ENCODE measurements around the gene NRDE2.

NRDE2 gene, protein sequence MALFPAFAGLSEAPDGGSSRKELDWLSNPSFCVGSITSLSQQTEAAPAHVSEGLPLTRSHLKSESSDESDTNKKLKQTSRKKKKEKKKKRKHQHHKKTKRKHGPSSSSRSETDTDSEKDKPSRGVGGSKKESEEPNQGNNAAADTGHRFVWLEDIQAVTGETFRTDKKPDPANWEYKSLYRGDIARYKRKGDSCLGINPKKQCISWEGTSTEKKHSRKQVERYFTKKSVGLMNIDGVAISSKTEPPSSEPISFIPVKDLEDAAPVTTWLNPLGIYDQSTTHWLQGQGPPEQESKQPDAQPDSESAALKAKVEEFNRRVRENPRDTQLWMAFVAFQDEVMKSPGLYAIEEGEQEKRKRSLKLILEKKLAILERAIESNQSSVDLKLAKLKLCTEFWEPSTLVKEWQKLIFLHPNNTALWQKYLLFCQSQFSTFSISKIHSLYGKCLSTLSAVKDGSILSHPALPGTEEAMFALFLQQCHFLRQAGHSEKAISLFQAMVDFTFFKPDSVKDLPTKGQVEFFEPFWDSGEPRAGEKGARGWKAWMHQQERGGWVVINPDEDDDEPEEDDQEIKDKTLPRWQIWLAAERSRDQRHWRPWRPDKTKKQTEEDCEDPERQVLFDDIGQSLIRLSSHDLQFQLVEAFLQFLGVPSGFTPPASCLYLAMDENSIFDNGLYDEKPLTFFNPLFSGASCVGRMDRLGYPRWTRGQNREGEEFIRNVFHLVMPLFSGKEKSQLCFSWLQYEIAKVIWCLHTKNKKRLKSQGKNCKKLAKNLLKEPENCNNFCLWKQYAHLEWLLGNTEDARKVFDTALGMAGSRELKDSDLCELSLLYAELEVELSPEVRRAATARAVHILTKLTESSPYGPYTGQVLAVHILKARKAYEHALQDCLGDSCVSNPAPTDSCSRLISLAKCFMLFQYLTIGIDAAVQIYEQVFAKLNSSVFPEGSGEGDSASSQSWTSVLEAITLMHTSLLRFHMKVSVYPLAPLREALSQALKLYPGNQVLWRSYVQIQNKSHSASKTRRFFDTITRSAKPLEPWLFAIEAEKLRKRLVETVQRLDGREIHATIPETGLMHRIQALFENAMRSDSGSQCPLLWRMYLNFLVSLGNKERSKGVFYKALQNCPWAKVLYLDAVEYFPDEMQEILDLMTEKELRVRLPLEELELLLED

DNA sequence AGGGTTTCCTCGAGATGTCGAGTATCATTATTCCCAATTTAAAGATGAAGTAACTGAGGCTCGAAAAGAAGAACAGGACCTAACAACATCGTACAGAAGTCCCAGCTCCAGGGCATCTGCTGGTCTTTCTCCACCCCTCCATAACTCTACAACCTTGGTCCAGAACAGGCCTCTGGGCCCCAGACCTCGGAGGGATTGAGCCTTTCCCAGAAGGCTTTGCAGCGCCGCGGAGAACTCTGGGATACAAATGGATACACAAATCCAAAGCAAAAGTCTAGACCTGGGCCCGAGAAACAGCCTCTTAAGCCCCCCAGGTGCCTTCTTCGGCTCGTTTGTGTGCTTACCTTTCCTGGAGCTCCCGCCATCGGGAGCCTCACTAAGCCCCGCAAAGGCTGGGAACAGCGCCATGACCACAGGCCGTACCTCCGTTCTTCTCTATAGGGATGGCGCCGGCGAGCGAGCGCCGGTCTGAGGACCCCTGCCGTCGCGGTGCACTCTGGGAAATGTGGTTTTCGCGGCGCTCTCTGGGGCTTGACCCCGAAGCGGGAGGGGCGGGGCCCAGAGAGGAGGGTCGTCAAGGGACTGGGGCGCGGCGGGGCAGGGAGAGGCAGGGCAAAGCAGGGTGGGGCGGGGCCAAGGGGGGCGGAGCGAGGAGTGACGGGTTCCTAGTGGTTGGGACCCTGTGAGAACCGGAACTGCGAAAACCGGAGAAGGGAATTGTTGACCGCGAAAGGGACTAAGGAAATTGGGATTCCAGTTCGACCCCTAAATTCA, at the start of gene NRDE2:
TSS of gene NRDE2 (minus strand) at position 445 of the 774 bp plus-strand sequence. CDS start at position 408, 37 bp downstream.
- Histone ChIP-seq H3K9ac (ENCODE audit: low read length) (peak within 1 kb of the TSS; percentile 46), H3K27ac (ENCODE audit: low read depth, low read length) (peak within 1 kb of the TSS; percentile 36), H3K27me3 (ENCODE audit: control insufficient read depth in 1 of 2, insufficient read depth in 2 of 2, low read length in 2 of 2) (no peaks in the 10 kb centered on the region), H3K4me1 (ENCODE audit: insufficient read depth, low read length) (peaks cover 13% of the 10 kb centered on the region), H3K9me3 (ENCODE audit: low read length) (no peaks in the 10 kb centered on the region), H3K4me3 (ENCODE audit: low read depth in 1 of 2, low read length in 2 of 2) (peak within 1 kb of the TSS; percentile 39 to 89), H3K36me3 (ENCODE audit: insufficient read depth, low read length) (no peaks in the 10 kb centered on the region)

GRCh38 chr14:90381011-90381786, 49.5 kb upstream of the NRDE2 start:
- H3K36me3 ChIP-seq (ENCODE audit: insufficient read depth, low read length) = no peaks in the 10 kb centered on the region
- H3K4me3 ChIP-seq (ENCODE audit: low read depth in 1 of 2, low read length in 2 of 2) = peak overlapping the region in 1 of 2 donors; percentile 82
- no peaks in the 10 kb centered on the region for H3K27me3 ChIP-seq (ENCODE audit: control insufficient read depth in 1 of 2, insufficient read depth in 2 of 2, low read length in 2 of 2)
- peaks cover 34% of the 10 kb centered on the region for H3K4me1 ChIP-seq (ENCODE audit: insufficient read depth, low read length)
- peak overlapping the region; percentile 100 for H3K27ac ChIP-seq (ENCODE audit: low read depth, low read length)
- H3K9ac ChIP-seq (ENCODE audit: low read length) = peak overlapping the region; percentile 77
- no peaks in the 10 kb centered on the region for H3K9me3 ChIP-seq (ENCODE audit: low read length)

DNA sequence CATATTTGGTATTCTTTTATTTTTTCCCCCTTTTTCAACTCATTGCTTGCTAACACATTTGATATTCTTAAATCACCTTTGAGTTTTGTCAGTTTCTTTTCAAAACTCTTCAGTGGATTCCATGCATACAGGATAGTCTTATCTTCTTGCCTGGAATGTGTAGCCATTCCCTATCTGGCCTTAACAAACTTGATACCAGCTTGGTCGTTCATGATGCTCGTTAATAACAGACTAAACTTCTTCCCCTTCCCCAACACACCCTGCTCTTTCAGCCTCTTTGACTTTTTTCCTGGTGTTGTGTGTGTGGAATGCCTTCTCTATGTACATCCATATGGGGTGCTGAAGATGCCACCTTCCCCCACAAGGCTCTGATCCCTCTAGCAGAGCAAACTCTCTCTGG, 47.4 kb upstream of the NRDE2 start:
- no peak overlapping the region for H3K27ac ChIP-seq (ENCODE audit: low read depth, low read length)
- H3K4me1 ChIP-seq (ENCODE audit: insufficient read depth, low read length) = peaks cover 23% of the 10 kb centered on the region
- H3K9me3 ChIP-seq (ENCODE audit: low read length) = no peaks in the 10 kb centered on the region
- H3K27me3 ChIP-seq (ENCODE audit: control insufficient read depth in 1 of 2, insufficient read depth in 2 of 2, low read length in 2 of 2) = no peaks in the 10 kb centered on the region
- H3K9ac ChIP-seq (ENCODE audit: low read length) = no peak overlapping the region
- H3K4me3 ChIP-seq (ENCODE audit: low read depth in 1 of 2, low read length in 2 of 2) = no peak overlapping the region
- H3K36me3 ChIP-seq (ENCODE audit: insufficient read depth, low read length) = no peaks in the 10 kb centered on the region

DNA sequence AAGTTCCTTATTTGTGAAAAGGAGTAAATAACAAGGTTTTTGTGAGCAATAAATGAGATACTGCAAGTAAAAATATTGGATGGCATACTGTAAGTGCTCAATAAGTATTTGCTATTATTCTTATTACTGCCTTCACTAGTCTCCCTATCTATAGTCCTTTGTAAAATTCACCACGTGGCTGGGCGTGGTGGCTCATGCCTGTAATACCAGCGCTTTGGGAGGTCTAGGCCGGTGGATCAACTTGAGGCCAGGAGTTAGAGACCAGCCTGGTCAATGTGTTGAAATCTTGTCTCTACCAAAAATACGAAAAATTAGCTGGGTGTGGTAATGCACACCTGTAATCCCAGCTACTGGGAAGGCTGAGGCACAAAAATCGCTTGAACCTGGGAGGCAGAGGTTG, 46.5 kb upstream of the NRDE2 start:
- Histone ChIP-seq H3K27ac (ENCODE audit: low read depth, low read length) (no peak overlapping the region), H3K36me3 (ENCODE audit: insufficient read depth, low read length) (no peaks in the 10 kb centered on the region)

DNA sequence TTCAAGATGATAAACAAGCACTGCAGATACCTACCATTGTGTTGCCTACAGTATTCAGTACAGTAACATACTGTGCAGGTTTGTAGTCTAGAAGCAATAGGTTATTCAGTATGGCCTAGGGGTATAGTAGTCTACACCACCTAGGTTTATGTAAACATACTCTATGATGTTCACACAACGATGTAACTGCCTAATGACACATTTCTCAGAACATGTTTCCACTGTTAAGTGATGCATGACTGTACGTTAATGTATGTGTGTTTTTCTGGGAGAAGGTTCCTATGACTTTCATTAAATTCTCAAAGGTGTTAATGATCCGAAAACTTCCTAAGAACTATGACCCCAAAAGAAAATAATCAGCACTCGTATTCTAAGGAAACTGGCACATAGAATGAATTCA, 44.2 kb upstream of the NRDE2 start:
- H3K36me3 ChIP-seq (ENCODE audit: insufficient read depth, low read length) = no peaks in the 10 kb centered on the region
- H3K27me3 ChIP-seq (ENCODE audit: control insufficient read depth in 1 of 2, insufficient read depth in 2 of 2, low read length in 2 of 2) = no peaks in the 10 kb centered on the region
- H3K9me3 ChIP-seq (ENCODE audit: low read length) = no peaks in the 10 kb centered on the region
- peaks cover 5% of the 10 kb centered on the region for H3K4me1 ChIP-seq (ENCODE audit: insufficient read depth, low read length)
- H3K4me3 ChIP-seq (ENCODE audit: low read depth in 1 of 2, low read length in 2 of 2) = no peak overlapping the region
- H3K9ac ChIP-seq (ENCODE audit: low read length) = no peak overlapping the region
- no peak overlapping the region for H3K27ac ChIP-seq (ENCODE audit: low read depth, low read length)

More for the DNA sequence above, 46.5 kb upstream of the NRDE2 start:
- Histone ChIP-seq H3K9ac (ENCODE audit: low read length) (no peak overlapping the region), H3K4me3 (ENCODE audit: low read depth in 1 of 2, low read length in 2 of 2) (no peak overlapping the region), H3K9me3 (ENCODE audit: low read length) (no peaks in the 10 kb centered on the region), H3K27me3 (ENCODE audit: control insufficient read depth in 1 of 2, insufficient read depth in 2 of 2, low read length in 2 of 2) (no peaks in the 10 kb centered on the region), H3K4me1 (ENCODE audit: insufficient read depth, low read length) (peaks cover 18% of the 10 kb centered on the region)

DNA sequence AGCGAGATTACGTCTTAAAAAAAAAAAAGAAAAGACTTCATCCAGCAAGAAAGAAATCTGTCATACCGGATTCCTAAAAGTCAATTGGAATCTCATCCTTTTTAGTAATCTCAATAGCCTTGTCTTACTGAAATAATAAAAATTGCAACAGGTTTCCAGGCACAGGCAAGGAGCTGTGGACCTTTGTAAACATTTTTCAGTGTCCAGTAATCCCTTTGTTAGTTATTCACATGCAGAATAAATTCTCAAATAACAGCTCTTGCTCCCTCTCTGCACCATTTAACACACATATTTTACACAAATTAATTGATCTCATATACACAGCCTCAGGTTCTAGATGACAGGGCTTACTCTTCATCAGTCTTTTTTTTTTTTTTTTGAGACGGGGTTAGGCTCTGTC, 43.1 kb upstream of the NRDE2 start:
- Histone ChIP-seq H3K27ac (ENCODE audit: low read depth, low read length) (no peak overlapping the region), H3K9me3 (ENCODE audit: low read length) (no peaks in the 10 kb centered on the region), H3K36me3 (ENCODE audit: insufficient read depth, low read length) (no peaks in the 10 kb centered on the region), H3K4me1 (ENCODE audit: insufficient read depth, low read length) (no peaks in the 10 kb centered on the region), H3K27me3 (ENCODE audit: control insufficient read depth in 1 of 2, insufficient read depth in 2 of 2, low read length in 2 of 2) (no peaks in the 10 kb centered on the region), H3K9ac (ENCODE audit: low read length) (no peak overlapping the region), H3K4me3 (ENCODE audit: low read depth in 1 of 2, low read length in 2 of 2) (no peak overlapping the region)

GRCh38 chr14:90373887-90374286, 42.1 kb upstream of the NRDE2 start:
- H3K9me3 ChIP-seq (ENCODE audit: low read length) = no peaks in the 10 kb centered on the region
- H3K27me3 ChIP-seq (ENCODE audit: control insufficient read depth in 1 of 2, insufficient read depth in 2 of 2, low read length in 2 of 2) = no peaks in the 10 kb centered on the region
- no peak overlapping the region for H3K4me3 ChIP-seq (ENCODE audit: low read depth in 1 of 2, low read length in 2 of 2)
- H3K4me1 ChIP-seq (ENCODE audit: insufficient read depth, low read length) = no peaks in the 10 kb centered on the region
- H3K36me3 ChIP-seq (ENCODE audit: insufficient read depth, low read length) = no peaks in the 10 kb centered on the region
- H3K9ac ChIP-seq (ENCODE audit: low read length) = no peak overlapping the region
- no peak overlapping the region for H3K27ac ChIP-seq (ENCODE audit: low read depth, low read length)

DNA sequence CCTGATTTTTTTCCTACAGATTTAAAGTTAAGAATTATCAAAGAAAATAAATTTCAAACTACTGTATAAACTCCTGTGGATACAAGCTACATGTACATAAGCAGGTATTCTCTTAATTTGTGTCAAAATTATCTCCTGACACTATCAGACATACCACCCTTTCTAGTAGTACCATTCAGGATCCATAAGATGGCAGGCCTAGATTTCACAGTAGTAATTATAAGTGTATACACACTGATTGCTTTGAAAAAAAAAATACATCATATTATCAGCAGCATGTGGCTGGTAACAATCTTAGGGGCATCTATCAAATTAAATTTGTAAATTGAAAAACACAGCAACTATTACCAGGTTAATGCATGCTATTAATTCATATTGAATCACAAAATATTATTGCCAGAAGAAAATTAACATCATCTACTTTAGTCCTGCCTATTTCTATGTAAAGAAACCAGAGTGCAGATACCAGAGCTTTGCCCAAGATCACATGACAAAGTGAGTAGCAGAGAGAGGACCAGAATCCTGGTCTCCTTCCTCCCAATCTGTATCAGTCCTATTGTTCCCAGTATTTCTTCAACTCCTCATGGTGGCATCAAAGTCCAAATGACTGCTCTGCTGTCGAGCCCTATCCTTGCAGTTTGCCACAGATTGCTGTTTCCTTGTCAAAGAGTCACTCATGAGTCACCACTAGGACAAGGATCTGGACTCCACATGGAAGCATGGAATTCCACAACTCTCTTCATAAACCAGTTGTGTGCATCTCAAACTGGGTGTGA, 37.4 kb upstream of the NRDE2 start:
- no peaks in the 10 kb centered on the region for H3K36me3 ChIP-seq (ENCODE audit: insufficient read depth, low read length)
- no peaks in the 10 kb centered on the region for H3K4me1 ChIP-seq (ENCODE audit: insufficient read depth, low read length)
- no peak overlapping the region for H3K4me3 ChIP-seq (ENCODE audit: low read depth in 1 of 2, low read length in 2 of 2)
- no peaks in the 10 kb centered on the region for H3K9me3 ChIP-seq (ENCODE audit: low read length)
- H3K27me3 ChIP-seq (ENCODE audit: control insufficient read depth in 1 of 2, insufficient read depth in 2 of 2, low read length in 2 of 2) = no peaks in the 10 kb centered on the region
- no peak overlapping the region for H3K27ac ChIP-seq (ENCODE audit: low read depth, low read length)
- H3K9ac ChIP-seq (ENCODE audit: low read length) = no peak overlapping the region

GRCh38 chr14:90362558-90362896, 30.8 kb upstream of the NRDE2 start:
- no peaks in the 10 kb centered on the region for H3K4me1 ChIP-seq (ENCODE audit: insufficient read depth, low read length)
- no peak overlapping the region for H3K4me3 ChIP-seq (ENCODE audit: low read depth in 1 of 2, low read length in 2 of 2)
- H3K27me3 ChIP-seq (ENCODE audit: control insufficient read depth in 1 of 2, insufficient read depth in 2 of 2, low read length in 2 of 2) = no peaks in the 10 kb centered on the region
- H3K9me3 ChIP-seq (ENCODE audit: low read length) = no peaks in the 10 kb centered on the region
- H3K36me3 ChIP-seq (ENCODE audit: insufficient read depth, low read length) = no peaks in the 10 kb centered on the region
- no peak overlapping the region for H3K9ac ChIP-seq (ENCODE audit: low read length)
- H3K27ac ChIP-seq (ENCODE audit: low read depth, low read length) = no peak overlapping the region

Measured in muscle layer of colon (tissue), 2 donors.